Transverse colon (tissue), 3 donors: ENCODE data around the gene PPP1R13B.

Experiments used
- CTCF ChIP-seq, 5 experiments: fragments of 200-600 bp in 3 of 5; fragments of 450-650 bp in 2 of 5; sonication (generic) in 3 of 5; IDR thresholded peaks; 1 replicate in 2 of 5; 2 replicates in 3 of 5; pipeline ENCODE4 v1.5.1; 2016 to 2017; ENCODE audit warnings: antibody characterized with exemption in 5 of 5, inconsistent platforms in 3 of 5, mild to moderate bottlenecking in 2 of 5, moderate library complexity in 1 of 5
- EP300 ChIP-seq: sonication (generic); formaldehyde crosslinking; IDR thresholded peaks from one replicate; pipeline ENCODE4 v1.6.1; 2017; ENCODE audit warnings: antibody characterized with exemption, low read depth

GRCh38 chr14:103770902-103771301, 76.5 kb downstream of the PPP1R13B start:
- no peak for TF ChIP-seq CTCF (IDR thresholded peaks at IDR 0.05)
- no peak for TF ChIP-seq EP300
